HCT116 (cell line): ENCODE measurements around the gene PLAAT2. TPM values are rescaled to one million over a fixed set of nuclear protein-coding genes. Genes with fewer than 3 reads are reported as not detected.

Experiments used
- ATAC-seq: fragments of 200-7000 bp; cut with Tn5 transposase; 2 replicates; pipeline ENCODE4 v1.9.1; 2020; ENCODE audit warnings: mild to moderate bottlenecking, moderate library complexity
- BruUV-seq: library from RNA; stranded (reverse); fragments of 400-500 nt; replicated peaks from 2 replicates; lab custom pipeline; 2021; lab: Mats Ljungman, UMichigan
- CTCF ChIA-PET: fragments of 300-600 bp; sonication (Branson Sonifier 250); formaldehyde crosslinking; loops from one replicate; lab custom pipeline; 2021; ENCODE audit warnings: antibody characterized with exemption; lab: Charles Lee
- POLR2A ChIA-PET: fragments of 300-600, 350-600 bp; sonication (Branson Sonifier 250); formaldehyde crosslinking; loops from one replicate; lab custom pipeline; 2021; ENCODE audit warnings: antibody characterized with exemption; lab: Charles Lee
- RAD21 ChIA-PET, 2 experiments: fragments of 300-600 bp; sonication (Branson Sonifier 250); formaldehyde crosslinking; loops; one replicate each; lab custom pipeline; 2023; ENCODE audit warnings: low total read pairs in 2 of 2; ENCODE audit not compliant: uncharacterized antibody in 2 of 2, unreplicated experiment in 2 of 2, low non-redundant PET in 1 of 2; lab: Charles Lee
- DNase-seq: peaks from one replicate; pipeline ENCODE4 v3.0.0-alpha.2; 2010; ENCODE audit warnings: low read depth, low spot score
- H2AFZ ChIP-seq: fragments of 200-600 bp; shearing (Covaris generic), sonication (generic); 2 replicates; pipeline ENCODE4 v1.6.1; 2017; ENCODE audit warnings: low read depth, mixed run types, mixed read lengths, antibody characterized with exemption, low read length; ENCODE audit not compliant: poor library complexity, severe bottlenecking
- H3K27ac ChIP-seq: 2 replicates; pipeline ENCODE4 v1.5.1; 2012; ENCODE audit warnings: low read depth, low read length
- H3K27me3 ChIP-seq: fragments of 200-600 bp; sonication (generic); 2 replicates; pipeline ENCODE4 v1.6.1; 2016; ENCODE audit warnings: mixed run types, low read length, mixed read lengths; ENCODE audit not compliant: insufficient read depth
- H3K36me3 ChIP-seq, 2 experiments: fragments of 200-500 bp in 1 of 2; fragments of 200-600 bp in 1 of 2; sonication (Bioruptor generic) in 1 of 2; sonication (generic) in 1 of 2; 2 replicates each; pipeline versions ENCODE4 v1.5.1 to v1.6.1; 2014 to 2016; ENCODE audit warnings: low read length in 2 of 2, inconsistent platforms in 1 of 2, mixed read lengths in 1 of 2, mixed run types in 1 of 2; ENCODE audit not compliant: insufficient read depth in 2 of 2, control insufficient read depth in 1 of 2
- H3K4me1 ChIP-seq, 2 experiments: fragments of 200-600 bp in 1 of 2; sonication (generic) in 1 of 2; 2 replicates each; pipeline versions ENCODE4 v1.5.1 to v1.6.1; 2012 to 2017; ENCODE audit warnings: low read length in 2 of 2, inconsistent platforms in 1 of 2, mild to moderate bottlenecking in 1 of 2, mixed read lengths in 1 of 2, mixed run types in 1 of 2, moderate library complexity in 1 of 2; ENCODE audit not compliant: insufficient read depth in 2 of 2, control insufficient read depth in 1 of 2
- H3K4me2 ChIP-seq: fragments of 200-600 bp; sonication (generic); 2 replicates; pipeline ENCODE4 v1.6.1; 2017; ENCODE audit warnings: mixed run types, low read length, mixed read lengths
- H3K4me3 ChIP-seq, 2 experiments: fragments of 200-600 bp in 1 of 2; sonication (generic) in 1 of 2; replicated peaks in 1 of 2; 2 replicates each; pipeline ENCODE4 v1.5.1; 2011 to 2016; ENCODE audit warnings: low read length in 2 of 2, control low read depth in 1 of 2, low read depth in 1 of 2, mild to moderate bottlenecking in 1 of 2, mixed read lengths in 1 of 2, mixed run types in 1 of 2
- H3K79me2 ChIP-seq: fragments of 200-600 bp; sonication (generic); 2 replicates; pipeline ENCODE4 v1.6.1; 2017; ENCODE audit warnings: mild to moderate bottlenecking, mixed run types, low read length, moderate library complexity, mixed read lengths; ENCODE audit not compliant: insufficient read depth
- H3K9ac ChIP-seq: fragments of 200-600 bp; sonication (generic); 2 replicates; pipeline ENCODE4 v1.6.1; 2016; ENCODE audit warnings: low read length, mixed read lengths
- H3K9me2 ChIP-seq: fragments of 200-600 bp; sonication (generic), shearing (Covaris generic); 2 replicates; pipeline ENCODE4 v1.6.1; 2017; ENCODE audit warnings: mixed run types, mild to moderate bottlenecking, moderate library complexity; ENCODE audit not compliant: insufficient read depth
- H3K9me3 ChIP-seq, 2 experiments: fragments of 200-500 bp in 1 of 2; fragments of 200-600 bp in 1 of 2; sonication (Bioruptor generic) in 1 of 2; sonication (generic) in 1 of 2; 2 replicates each; pipeline ENCODE4 v1.6.1; 2014 to 2017; ENCODE audit warnings: low read length in 2 of 2, mixed read lengths in 2 of 2, inconsistent platforms in 1 of 2, low read depth in 1 of 2, mild to moderate bottlenecking in 1 of 2, mixed run types in 1 of 2, moderate library complexity in 1 of 2; ENCODE audit not compliant: control insufficient read depth in 1 of 2, insufficient read depth in 1 of 2
- H4K20me1 ChIP-seq: fragments of 200-600 bp; sonication (generic), shearing (Covaris generic); 2 replicates; pipeline ENCODE4 v1.6.1; 2017; ENCODE audit warnings: mixed run types, mild to moderate bottlenecking, moderate library complexity; ENCODE audit not compliant: insufficient read depth
- ATF3 ChIP-seq: IDR thresholded peaks from 2 replicates; pipeline ENCODE4 v1.6.1; 2012
- CBX3 ChIP-seq: IDR thresholded peaks from 2 replicates; pipeline ENCODE4 v1.6.1; 2012; ENCODE audit warnings: low read depth
- CEBPB ChIP-seq: IDR thresholded peaks from 2 replicates; pipeline ENCODE4 v1.6.1; 2012; ENCODE audit warnings: low read depth
- CTCF ChIP-seq, 3 experiments: fragments of 200-600 bp in 1 of 3; sonication (generic) in 1 of 3; IDR thresholded peaks in 2 of 3; conservative IDR thresholded peaks in 1 of 3; 2 replicates each; pipeline ENCODE4 v1.5.1; 2012 to 2017; ENCODE audit warnings: low read depth in 2 of 3, low read length in 2 of 3, antibody characterized with exemption in 1 of 3, borderline replicate concordance in 1 of 3, control low read depth in 1 of 3, mild to moderate bottlenecking in 1 of 3, mixed read lengths in 1 of 3, mixed run types in 1 of 3, moderate library complexity in 1 of 3; ENCODE audit not compliant: insufficient read depth in 1 of 3
- EZH2 ChIP-seq: fragments of 200-600 bp; sonication (generic); IDR thresholded peaks from 2 replicates; pipeline ENCODE4 v1.6.1; 2017; ENCODE audit warnings: antibody characterized with exemption, mixed run types
- JUND ChIP-seq: IDR thresholded peaks from 2 replicates; pipeline ENCODE4 v1.6.1; 2012
- MAX ChIP-seq: IDR thresholded peaks from 2 replicates; pipeline ENCODE4 v1.6.1; 2012
- SRF ChIP-seq: IDR thresholded peaks from 2 replicates; pipeline ENCODE4 v1.6.1; 2012; ENCODE audit warnings: low read depth
- TCF7L2 ChIP-seq: IDR thresholded peaks from 2 replicates; pipeline ENCODE4 v1.7.0; 2011; ENCODE audit warnings: borderline replicate concordance, inconsistent platforms; ENCODE audit not compliant: insufficient read depth, insufficient read length; ENCODE audit errors: extremely low read depth
- ZBTB33 ChIP-seq: IDR thresholded peaks from 2 replicates; pipeline ENCODE4 v1.6.1; 2011; ENCODE audit warnings: mild to moderate bottlenecking, low read length, moderate library complexity; ENCODE audit not compliant: insufficient replicate concordance; ENCODE audit errors: extremely low read depth
- ZFX ChIP-seq: fragments of 450-650 bp; IDR thresholded peaks from 2 replicates; pipeline ENCODE4 v1.6.1; 2017
- ZNF274 ChIP-seq: fragments of 200-500 bp; sonication (Bioruptor generic); IDR thresholded peaks from 2 replicates; pipeline ENCODE4 v1.6.1; 2014; ENCODE audit warnings: mild to moderate bottlenecking, low read depth, low read length, inconsistent platforms
- intact Hi-C: fragments of 100-400 bp; cut with micrococcal nuclease; formaldehyde crosslinking; loops from 2 replicates; pipeline ENCODE4 v1.10.0; 2022
- total RNA-seq: library from RNA; stranded (reverse); gene quantifications from one replicate; pipeline ENCODE4 v1.2.1, GENCODE V29; 2021; ENCODE audit not compliant: unreplicated experiment

The PLAAT2 gene
- total RNA-seq, 1 experiment from 2014 or later, result not detected

GRCh38 chr11:63599211-63600122 lies 36.3 kb upstream of the PLAAT2 start:
- no peak overlapping the region for H3K27ac ChIP-seq
- H3K9me2 ChIP-seq, result no peaks in the 10 kb centered on the region
- ATAC-seq, result 0 out of 2 replicates have a peak, but pooled peaks have one; percentile 46
- ChIA-PET CTCF (no interaction called here), RAD21 (no interaction called here), POLR2A (no interaction called here)
- DNase-seq, result no peak
- H3K4me2 ChIP-seq, result no peak overlapping the region
- H3K27me3 ChIP-seq, result no peaks in the 10 kb centered on the region
- TF ChIP-seq CBX3 (no peak), EZH2 (no peak), SRF (no peak), JUND (no peak), MAX (no peak), ATF3 (no peak), CEBPB (no peak), ZNF274 (no peak)
- H4K20me1 ChIP-seq, result no peaks in the 10 kb centered on the region
- H3K79me2 ChIP-seq, result no peaks in the 10 kb centered on the region
- H2AFZ ChIP-seq, result no peak overlapping the region
- no peaks in the 10 kb centered on the region for H3K9me3 ChIP-seq
- H3K4me3 ChIP-seq, result no peak overlapping the region
- no TSS peak for BruUV-seq
- H3K9ac ChIP-seq, result no peak overlapping the region
- H3K36me3 ChIP-seq, result no peaks in the 10 kb centered on the region
- H3K4me1 ChIP-seq, result 0 out of 4 replicates have a peak, but pooled peaks cover 0 to 2% of the 10 kb centered on the region in 2 experiments
- intact Hi-C loops, result loop anchor here (10.0 kb wide), 1 partner anchor 135 kb away; no protein-coding TSS in a partner anchor

- no TSS peak for BruUV-seq
- Histone ChIP-seq H3K4me3 (no peak overlapping the region), H2AFZ (no peak overlapping the region), H3K4me2 (no peak overlapping the region), H3K9me2 (no peaks in the 10 kb centered on the region), H4K20me1 (no peaks in the 10 kb centered on the region), H3K79me2 (no peaks in the 10 kb centered on the region), H3K27ac (no peak overlapping the region), H3K27me3 (no peaks in the 10 kb centered on the region), H3K9ac (no peak overlapping the region), H3K36me3 (no peaks in the 10 kb centered on the region), H3K4me1 (0 out of 4 replicates have a peak, but pooled peaks cover 0 to 2% of the 10 kb centered on the region in 2 experiments), H3K9me3 (no peaks in the 10 kb centered on the region)
- ChIA-PET POLR2A (no interaction called here), RAD21 (no interaction called here), CTCF (no interaction called here)
- intact Hi-C loops, result no loop called here
- DNase-seq (no peak), ATAC-seq (no peak)
- TF ChIP-seq CEBPB (no peak), TCF7L2 (no peak), ZFX (no peak), SRF (no peak), CTCF (IDR thresholded peaks at IDR 0.05 in 2 of 3, conservative IDR thresholded peaks at IDR 0.05 in 1 of 3; ENCODE audit: borderline replicate concordance in 1 of 3, insufficient read depth in 1 of 3, low read depth in 2 of 3, low read length in 2 of 3) (no peak), ZBTB33 (no peak)
Observed at GRCh38 chr11:63598556-63598955, 35.4 kb upstream of the PLAAT2 start.
